Activated naive CD4-positive, alpha-beta T cell treated with anti-CD3 and anti-CD28 coated beads, Interleukin-2, amount 50 U/mL, for 24 hours (primary cell): ENCODE results near the gene TACC2.
"Not testable (repeated sequence)": the region's sequence is repeated elsewhere in the genome, so short reads cannot be mapped to it uniquely, and the experiment has no call there.

ENCODE experiments used
- H3K27ac Mint-ChIP-seq: one replicate; pipeline ENCODE4 v1.8.0; 2021; ENCODE audit warnings: mild to moderate bottlenecking, mixed read lengths
- H3K27me3 Mint-ChIP-seq: one replicate; pipeline ENCODE4 v1.8.0; 2021; ENCODE audit warnings: mixed read lengths
- H3K36me3 Mint-ChIP-seq: one replicate; pipeline ENCODE4 v1.8.0; 2021; ENCODE audit warnings: mixed read lengths
- H3K4me1 Mint-ChIP-seq: one replicate; pipeline ENCODE4 v1.8.0; 2021; ENCODE audit warnings: mixed read lengths
- H3K4me3 Mint-ChIP-seq: one replicate; pipeline ENCODE4 v1.8.0; 2021; ENCODE audit warnings: mild to moderate bottlenecking, mixed read lengths
- H3K9me3 Mint-ChIP-seq: one replicate; pipeline ENCODE4 v1.8.0; 2021; ENCODE audit warnings: mixed read lengths

Gene TACC2

DNA sequence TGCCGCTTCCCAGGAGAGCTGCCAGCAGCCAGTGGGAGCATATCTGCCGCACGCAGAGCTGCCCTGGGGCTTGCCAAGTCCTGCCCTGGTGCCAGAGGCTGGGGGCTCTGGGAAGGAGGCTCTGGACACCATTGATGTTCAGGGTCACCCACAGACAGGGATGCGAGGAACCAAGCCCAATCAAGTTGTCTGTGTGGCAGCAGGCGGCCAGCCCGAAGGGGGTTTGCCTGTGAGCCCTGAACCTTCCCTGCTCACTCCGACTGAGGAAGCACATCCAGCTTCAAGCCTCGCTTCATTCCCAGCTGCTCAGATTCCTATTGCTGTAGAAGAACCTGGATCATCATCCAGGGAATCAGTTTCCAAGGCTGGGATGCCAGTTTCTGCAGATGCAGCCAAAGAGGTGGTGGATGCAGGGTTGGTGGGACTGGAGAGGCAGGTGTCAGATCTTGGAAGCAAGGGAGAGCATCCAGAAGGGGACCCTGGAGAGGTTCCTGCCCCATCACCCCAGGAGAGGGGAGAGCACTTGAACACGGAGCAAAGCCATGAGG lies 94.6 kb downstream of the TACC2 start:
- H3K27ac Mint-ChIP-seq, result no peak overlapping the region
- H3K4me3 Mint-ChIP-seq, result no peak overlapping the region
- no peaks in the 10 kb centered on the region for H3K36me3 Mint-ChIP-seq
- no peaks in the 10 kb centered on the region for H3K9me3 Mint-ChIP-seq
- H3K27me3 Mint-ChIP-seq, result peaks cover 1% of the 10 kb centered on the region
- no peaks in the 10 kb centered on the region for H3K4me1 Mint-ChIP-seq

DNA sequence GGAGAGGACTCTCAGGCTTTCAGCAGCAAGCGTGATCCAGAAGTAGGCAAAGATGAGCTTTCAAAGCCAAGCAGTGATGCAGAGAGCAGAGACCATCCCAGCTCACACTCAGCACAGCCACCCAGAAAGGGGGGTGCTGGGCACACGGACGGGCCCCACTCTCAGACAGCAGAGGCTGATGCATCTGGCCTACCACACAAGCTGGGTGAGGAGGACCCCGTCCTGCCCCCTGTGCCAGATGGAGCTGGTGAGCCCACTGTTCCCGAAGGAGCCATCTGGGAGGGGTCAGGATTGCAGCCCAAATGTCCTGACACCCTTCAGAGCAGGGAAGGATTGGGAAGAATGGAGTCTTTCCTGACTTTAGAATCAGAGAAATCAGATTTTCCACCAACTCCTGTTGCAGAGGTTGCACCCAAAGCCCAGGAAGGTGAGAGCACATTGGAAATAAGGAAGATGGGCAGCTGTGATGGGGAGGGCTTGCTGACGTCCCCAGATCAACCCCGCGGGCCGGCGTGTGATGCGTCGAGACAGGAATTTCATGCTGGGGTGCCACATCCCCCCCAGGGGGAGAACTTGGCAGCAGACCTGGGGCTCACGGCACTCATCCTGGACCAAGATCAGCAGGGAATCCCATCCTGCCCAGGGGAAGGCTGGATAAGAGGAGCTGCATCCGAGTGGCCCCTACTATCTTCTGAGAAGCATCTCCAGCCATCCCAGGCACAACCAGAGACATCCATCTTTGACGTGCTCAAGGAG lies 95.5 kb downstream of the TACC2 start:
- Mint-ChIP-seq H3K4me1 (no peaks in the 10 kb centered on the region), H3K27ac (no peak overlapping the region), H3K27me3 (peaks cover 1% of the 10 kb centered on the region), H3K4me3 (no peak overlapping the region), H3K36me3 (no peaks in the 10 kb centered on the region), H3K9me3 (no peaks in the 10 kb centered on the region)

DNA sequence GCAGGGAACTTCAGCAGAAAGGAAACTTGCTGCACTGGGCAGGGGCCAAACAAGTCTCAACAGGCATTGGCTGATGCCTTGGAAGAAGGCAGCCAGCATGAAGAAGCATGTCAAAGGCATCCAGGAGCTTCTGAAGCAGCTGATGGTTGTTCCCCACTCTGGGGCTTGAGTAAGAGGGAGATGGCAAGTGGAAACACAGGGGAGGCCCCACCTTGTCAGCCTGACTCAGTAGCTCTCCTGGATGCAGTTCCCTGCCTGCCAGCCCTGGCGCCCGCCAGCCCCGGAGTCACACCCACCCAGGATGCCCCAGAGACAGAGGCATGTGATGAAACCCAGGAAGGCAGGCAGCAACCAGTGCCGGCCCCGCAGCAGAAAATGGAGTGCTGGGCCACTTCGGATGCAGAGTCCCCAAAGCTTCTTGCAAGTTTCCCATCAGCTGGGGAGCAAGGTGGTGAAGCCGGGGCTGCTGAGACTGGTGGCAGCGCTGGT lies 96.5 kb downstream of the TACC2 start:
- H3K27ac Mint-ChIP-seq, result no peak overlapping the region
- no peaks in the 10 kb centered on the region for H3K36me3 Mint-ChIP-seq
- no peaks in the 10 kb centered on the region for H3K4me1 Mint-ChIP-seq
- H3K4me3 Mint-ChIP-seq, result no peak overlapping the region
- H3K27me3 Mint-ChIP-seq, result peaks cover 1% of the 10 kb centered on the region
- H3K9me3 Mint-ChIP-seq, result no peaks in the 10 kb centered on the region

DNA sequence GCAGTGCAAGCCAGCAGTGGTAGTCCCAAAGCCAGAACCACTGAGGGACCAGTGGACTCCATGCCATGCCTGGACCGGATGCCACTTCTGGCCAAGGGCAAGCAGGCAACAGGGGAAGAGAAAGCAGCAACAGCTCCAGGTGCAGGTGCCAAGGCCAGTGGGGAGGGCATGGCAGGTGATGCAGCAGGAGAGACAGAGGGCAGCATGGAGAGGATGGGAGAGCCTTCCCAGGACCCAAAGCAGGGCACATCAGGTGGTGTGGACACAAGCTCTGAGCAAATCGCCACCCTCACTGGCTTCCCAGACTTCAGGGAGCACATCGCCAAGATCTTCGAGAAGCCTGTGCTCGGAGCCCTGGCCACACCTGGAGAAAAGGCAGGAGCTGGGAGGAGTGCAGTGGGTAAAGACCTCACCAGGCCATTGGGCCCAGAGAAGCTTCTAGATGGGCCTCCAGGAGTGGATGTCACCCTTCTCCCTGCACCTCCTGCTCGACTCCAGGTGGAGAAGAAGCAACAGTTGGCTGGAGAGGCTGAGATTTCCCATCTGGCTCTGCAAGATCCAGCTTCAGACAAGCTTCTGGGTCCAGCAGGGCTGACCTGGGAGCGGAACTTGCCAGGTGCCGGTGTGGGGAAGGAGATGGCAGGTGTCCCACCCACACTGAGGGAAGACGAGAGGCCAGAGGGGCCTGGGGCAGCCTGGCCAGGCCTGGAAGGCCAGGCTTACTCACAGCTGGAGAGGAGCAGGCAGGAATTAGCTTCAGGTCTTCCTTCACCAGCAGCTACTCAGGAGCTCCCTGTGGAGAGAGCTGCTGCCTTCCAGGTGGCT lies 97.7 kb downstream of the TACC2 start:
- Mint-ChIP-seq H3K27me3 (peaks cover 1% of the 10 kb centered on the region), H3K36me3 (no peaks in the 10 kb centered on the region), H3K27ac (no peak overlapping the region)

DNA sequence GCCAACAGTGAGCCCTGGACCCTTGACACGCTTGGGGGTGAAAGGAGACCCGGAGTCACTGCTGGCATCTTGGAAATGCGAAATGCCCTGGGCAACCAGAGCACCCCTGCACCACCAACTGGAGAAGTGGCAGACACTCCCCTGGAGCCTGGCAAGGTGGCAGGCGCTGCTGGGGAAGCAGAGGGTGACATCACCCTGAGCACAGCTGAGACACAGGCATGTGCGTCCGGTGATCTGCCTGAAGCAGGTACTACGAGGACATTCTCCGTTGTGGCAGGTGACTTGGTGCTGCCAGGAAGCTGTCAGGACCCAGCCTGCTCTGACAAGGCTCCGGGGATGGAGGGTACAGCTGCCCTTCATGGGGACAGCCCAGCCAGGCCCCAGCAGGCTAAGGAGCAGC lies 98.5 kb downstream of the TACC2 start:
- Mint-ChIP-seq H3K27me3 (peaks cover 1% of the 10 kb centered on the region), H3K27ac (no peak overlapping the region), H3K4me3 (no peak overlapping the region), H3K36me3 (no peaks in the 10 kb centered on the region), H3K4me1 (no peaks in the 10 kb centered on the region), H3K9me3 (no peaks in the 10 kb centered on the region)

More for the DNA sequence above, 97.7 kb downstream of the TACC2 start:
- Mint-ChIP-seq H3K4me1 (no peaks in the 10 kb centered on the region), H3K9me3 (no peaks in the 10 kb centered on the region), H3K4me3 (no peak overlapping the region)

DNA sequence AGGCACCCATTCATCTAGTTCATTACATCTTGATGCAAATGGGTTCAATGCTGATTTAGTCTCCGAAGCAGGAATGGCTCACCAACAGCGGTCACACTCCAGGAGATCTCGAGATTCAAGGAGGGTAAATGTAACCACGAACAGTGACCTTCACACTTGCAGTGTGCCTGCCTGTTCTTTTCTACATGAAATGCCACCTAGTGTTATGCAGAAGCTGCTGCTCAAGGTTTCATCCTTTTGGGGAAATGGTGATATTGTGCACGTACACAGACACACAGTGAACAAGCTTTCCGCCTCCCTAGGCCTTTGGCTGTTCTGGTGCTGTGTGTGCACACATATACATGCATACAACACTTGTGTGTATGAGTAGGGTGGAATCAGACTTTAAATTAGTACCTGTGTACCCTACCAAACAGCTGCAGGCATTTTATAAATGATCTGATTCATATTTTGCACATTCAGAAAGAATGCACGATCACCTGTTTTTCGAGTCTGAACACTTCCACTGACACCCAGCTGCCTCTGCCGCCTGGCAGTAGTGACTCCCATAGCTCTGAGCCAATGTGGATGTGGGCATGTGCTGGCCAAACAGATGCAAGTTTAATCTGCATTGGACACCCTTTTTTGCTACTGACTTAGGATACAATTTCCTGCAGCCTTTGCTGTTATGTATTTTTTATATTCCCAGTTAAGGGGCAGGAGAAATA lies 100.5 kb downstream of the TACC2 start:
- Mint-ChIP-seq H3K36me3 (no peaks in the 10 kb centered on the region), H3K27ac (no peak overlapping the region), H3K4me1 (no peaks in the 10 kb centered on the region), H3K9me3 (no peaks in the 10 kb centered on the region), H3K27me3 (peaks cover 1% of the 10 kb centered on the region), H3K4me3 (no peak overlapping the region)

DNA sequence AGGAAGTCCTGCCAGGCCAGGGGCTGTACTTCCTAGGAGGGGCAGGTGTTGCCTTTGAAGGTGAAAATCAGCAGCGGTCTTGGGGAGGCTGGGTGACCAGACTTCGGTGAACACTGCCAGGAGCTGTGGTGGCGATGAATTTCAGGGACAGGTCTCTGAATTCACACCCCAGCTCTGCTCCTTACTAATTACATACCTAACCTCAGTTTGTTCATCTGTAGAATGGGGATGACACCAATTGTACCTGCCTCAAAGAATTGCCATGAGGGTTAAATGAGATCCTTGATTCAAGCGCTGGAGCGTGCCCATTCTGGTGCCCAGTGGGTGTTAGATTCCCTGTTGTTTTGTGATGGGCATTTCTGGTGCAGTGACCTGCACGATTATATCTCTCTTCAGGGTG lies 102.8 kb downstream of the TACC2 start:
- Mint-ChIP-seq H3K4me3 (no peak overlapping the region), H3K27me3 (no peaks in the 10 kb centered on the region), H3K4me1 (no peaks in the 10 kb centered on the region), H3K36me3 (no peaks in the 10 kb centered on the region), H3K27ac (no peak overlapping the region), H3K9me3 (no peaks in the 10 kb centered on the region)

DNA sequence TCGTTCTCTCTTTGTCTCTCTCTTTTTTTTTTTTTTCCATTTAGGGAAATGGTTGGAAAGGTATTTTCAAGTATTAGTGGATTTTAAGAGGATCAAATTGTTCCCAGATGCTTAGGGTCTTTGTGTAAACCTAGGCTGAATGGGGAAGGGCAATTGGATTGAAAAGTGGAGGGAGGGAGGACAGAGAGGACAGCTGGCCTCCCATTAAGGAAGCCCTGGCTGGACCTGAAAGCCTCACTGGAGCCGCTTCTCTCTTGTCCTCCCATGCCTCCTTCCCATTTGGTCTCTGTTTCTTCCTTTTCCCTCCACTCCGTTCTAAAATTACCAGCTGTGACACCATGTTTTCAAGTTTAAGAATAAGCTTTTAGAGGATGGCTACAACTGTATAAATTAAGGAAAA lies 104.1 kb downstream of the TACC2 start:
- Mint-ChIP-seq H3K9me3 (no peaks in the 10 kb centered on the region), H3K4me1 (no peaks in the 10 kb centered on the region), H3K27me3 (no peaks in the 10 kb centered on the region), H3K36me3 (no peaks in the 10 kb centered on the region), H3K27ac (no peak overlapping the region), H3K4me3 (no peak overlapping the region)

DNA sequence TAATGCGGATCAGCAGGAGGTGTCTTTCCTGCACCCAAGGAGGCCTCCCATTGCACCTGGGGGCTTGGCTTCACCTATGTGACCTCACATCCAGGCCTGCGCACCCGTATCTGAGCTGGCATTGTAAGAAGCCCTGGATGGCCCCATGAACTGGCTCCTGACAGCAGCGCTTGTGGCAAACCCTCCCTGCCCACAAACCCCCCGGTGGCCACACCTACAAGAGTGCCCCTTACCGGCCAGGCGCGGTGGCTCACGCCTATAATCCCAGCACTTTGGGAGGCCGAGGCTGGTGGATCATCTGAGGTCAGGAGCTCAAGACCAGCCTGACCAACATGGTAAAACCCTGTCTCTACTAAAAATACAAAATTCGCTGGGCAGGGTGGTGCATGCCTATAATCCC lies 107.2 kb downstream of the TACC2 start:
- H3K9me3 Mint-ChIP-seq, H3K4me3 Mint-ChIP-seq, H3K27me3 Mint-ChIP-seq, H3K27ac Mint-ChIP-seq, H3K36me3 Mint-ChIP-seq, H3K4me1 Mint-ChIP-seq: not testable (repeated sequence)

DNA sequence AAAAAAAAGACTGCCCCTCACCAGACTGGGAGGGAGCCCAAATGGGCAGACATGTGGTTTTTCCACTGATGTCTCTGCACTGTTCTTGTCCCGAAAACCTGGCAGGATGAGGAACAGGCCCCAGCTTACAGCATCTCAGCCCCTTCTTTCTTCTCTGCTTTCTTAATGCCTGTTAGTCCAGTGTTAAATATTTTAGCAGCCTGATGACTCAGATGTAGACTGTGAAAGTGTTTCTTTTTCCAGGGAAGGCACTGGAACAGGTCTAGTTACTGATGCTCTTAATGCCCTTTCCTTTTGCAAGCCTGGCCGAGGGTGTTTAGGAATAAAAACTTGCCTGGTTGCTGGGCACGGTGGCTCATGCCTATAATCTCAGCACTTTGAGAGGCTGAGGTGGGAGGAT lies 107.7 kb downstream of the TACC2 start:
- Mint-ChIP-seq H3K27me3 (no peaks in the 10 kb centered on the region), H3K9me3 (no peaks in the 10 kb centered on the region), H3K4me1 (no peaks in the 10 kb centered on the region), H3K27ac (no peak overlapping the region), H3K4me3 (no peak overlapping the region), H3K36me3 (no peaks in the 10 kb centered on the region)

DNA sequence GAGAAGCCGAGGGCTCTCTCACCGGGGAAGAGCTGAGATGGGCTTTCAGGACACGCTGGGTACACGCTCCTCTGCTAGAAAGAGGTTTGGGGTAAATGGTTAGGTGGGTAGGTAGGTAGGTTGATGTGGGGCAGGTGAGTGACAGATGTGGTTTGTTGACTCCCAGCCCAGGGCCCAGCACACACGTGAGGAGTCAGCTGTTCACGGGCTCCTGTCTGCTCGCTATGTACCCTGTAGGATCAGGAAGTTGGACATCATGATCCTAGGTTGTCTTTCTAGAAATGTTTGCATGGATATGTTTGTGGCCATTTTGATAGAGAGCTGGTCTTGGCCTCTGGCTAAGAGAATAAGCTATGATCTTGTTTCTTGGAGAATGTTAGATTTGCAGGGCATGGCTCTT lies 109.0 kb downstream of the TACC2 start:
- Mint-ChIP-seq H3K27ac (no peak overlapping the region), H3K27me3 (no peaks in the 10 kb centered on the region), H3K4me1 (no peaks in the 10 kb centered on the region), H3K9me3 (no peaks in the 10 kb centered on the region), H3K36me3 (no peaks in the 10 kb centered on the region), H3K4me3 (no peak overlapping the region)

DNA sequence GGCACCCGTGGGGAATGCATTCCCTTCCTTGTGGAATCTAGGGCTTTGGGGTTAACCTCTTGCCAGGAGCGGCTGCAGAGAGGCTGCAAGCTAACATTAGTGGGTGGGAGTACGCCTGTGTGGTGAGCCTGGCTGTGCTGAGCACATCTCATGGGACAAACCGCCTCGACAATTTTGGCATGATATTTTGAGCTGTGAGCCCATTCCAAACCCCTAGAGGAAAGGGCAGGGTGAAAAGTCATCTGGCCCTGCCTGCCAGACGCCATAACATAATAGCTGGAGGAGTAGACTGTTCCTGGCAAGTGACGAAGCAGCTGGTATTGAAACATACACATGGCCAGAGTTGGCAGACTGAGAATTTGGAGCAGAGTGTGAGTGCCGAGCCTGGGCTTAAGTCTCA lies 110.0 kb downstream of the TACC2 start:
- Mint-ChIP-seq H3K4me1 (no peaks in the 10 kb centered on the region), H3K36me3 (no peaks in the 10 kb centered on the region), H3K27ac (no peak overlapping the region), H3K4me3 (no peak overlapping the region), H3K9me3 (no peaks in the 10 kb centered on the region), H3K27me3 (no peaks in the 10 kb centered on the region)

DNA sequence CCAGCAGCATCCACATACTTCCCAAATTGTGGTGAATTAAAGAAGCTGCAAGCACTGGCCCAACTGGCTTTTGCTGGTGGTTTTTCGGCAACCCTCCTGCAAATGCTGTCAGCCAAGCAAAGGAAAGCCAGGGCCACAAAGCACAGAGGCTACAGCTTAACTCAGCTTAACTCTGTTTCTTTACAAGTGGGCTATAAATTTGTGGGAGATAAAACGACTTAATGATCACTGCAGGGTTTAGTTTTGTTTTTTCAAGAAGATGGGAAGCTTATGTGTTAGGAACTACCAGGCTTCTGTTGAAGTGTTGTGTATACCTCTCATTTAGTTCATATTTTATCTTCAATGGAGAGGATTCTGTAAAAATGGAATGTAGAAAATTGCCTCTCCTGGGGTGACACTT lies 110.6 kb downstream of the TACC2 start:
- H3K4me3 Mint-ChIP-seq, result no peak overlapping the region
- H3K27ac Mint-ChIP-seq, result no peak overlapping the region
- no peaks in the 10 kb centered on the region for H3K27me3 Mint-ChIP-seq
- H3K4me1 Mint-ChIP-seq, result no peaks in the 10 kb centered on the region
- no peaks in the 10 kb centered on the region for H3K36me3 Mint-ChIP-seq
- H3K9me3 Mint-ChIP-seq, result no peaks in the 10 kb centered on the region

DNA sequence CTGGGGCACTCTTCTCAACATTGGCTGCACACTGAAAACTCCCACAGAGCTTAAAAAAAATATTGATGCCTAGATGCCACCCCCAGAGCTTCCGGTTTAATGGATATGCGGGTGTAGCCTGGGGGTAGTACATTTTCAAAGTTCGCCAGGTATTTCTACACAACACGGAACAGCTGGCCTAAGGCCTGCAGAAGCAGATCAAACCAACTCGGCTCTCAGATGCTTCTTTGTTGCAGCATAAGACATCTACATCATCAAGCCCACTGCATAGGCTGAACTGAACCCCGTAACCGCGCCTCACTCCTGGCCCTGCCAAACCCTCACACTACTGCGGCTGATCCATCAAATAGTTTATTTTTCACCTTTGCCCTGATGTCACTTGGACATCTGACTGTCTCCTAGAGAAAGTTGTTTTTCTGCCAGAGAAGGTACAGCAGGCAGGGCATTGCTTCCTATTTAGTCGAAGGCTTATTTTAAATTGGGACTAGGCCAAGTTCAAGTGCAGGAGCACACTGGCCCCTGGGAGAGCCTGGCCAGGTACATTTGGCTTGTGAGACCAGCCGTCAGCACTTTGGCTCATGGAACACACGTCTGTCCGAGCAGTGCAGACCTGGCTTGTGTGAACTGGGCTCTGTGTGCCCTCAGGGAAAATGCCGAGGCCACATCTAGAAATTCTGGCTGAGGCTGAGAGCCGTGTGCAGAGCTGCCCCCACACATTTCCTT lies 113.3 kb downstream of the TACC2 start:
- Mint-ChIP-seq H3K27ac (no peak overlapping the region), H3K36me3 (no peaks in the 10 kb centered on the region), H3K27me3 (no peaks in the 10 kb centered on the region), H3K4me1 (no peaks in the 10 kb centered on the region), H3K4me3 (no peak overlapping the region), H3K9me3 (no peaks in the 10 kb centered on the region)

DNA sequence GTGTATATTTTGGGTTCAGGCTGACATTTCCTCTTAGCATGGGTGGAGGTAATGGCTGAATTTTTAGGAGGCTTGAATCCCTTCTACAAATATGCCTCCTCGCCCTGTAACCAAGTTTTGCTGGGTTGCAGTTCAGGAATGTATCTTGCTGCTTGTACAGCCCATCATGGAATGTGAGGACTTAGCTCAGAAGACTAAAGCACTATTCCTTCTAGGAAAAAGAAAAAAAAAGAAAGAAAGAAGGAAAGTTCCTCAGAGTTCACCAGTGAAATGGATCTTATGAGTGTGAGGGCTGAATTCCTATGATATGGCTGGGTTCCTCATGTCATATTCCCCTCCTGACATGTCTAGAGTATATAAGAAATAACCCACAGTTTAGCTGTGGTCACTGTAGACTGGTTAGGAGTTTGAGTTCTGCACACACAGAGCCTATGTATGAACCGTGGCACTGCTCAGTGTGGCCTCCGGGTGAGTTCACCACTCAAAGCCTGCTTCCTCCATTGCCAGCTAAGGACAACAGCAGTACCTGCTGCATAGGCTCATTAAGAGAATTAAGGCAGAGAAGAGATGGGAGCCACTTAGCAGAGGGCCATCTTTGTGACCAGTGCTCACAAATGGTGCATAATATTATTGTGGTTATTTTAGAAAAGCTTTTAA lies 114.0 kb downstream of the TACC2 start:
- H3K36me3 Mint-ChIP-seq, result no peaks in the 10 kb centered on the region
- no peak overlapping the region for H3K4me3 Mint-ChIP-seq
- no peaks in the 10 kb centered on the region for H3K27me3 Mint-ChIP-seq
- H3K4me1 Mint-ChIP-seq, result no peaks in the 10 kb centered on the region
- H3K9me3 Mint-ChIP-seq, result no peaks in the 10 kb centered on the region
- H3K27ac Mint-ChIP-seq, result no peak overlapping the region
